SK-N-SH treated with all-trans-retinoic acid at 6 μM for 48 hours (cell line): ENCODE data around the gene ZCCHC9.

Source experiments
- ARNTL ChIP-seq: fragments of 450-650 bp; formaldehyde crosslinking; IDR thresholded peaks from 2 replicates; pipeline ENCODE4 v1.5.0; 2020; ENCODE audit warnings: low read depth, mild to moderate bottlenecking, moderate library complexity, borderline replicate concordance
- GLIS3 ChIP-seq: fragments of 250-450 bp; sonication (Bioruptor Pico); IDR thresholded peaks from 2 replicates; pipeline ENCODE4 v1.5.0; 2020; ENCODE audit warnings: mild to moderate bottlenecking, moderate library complexity
- ISL1 ChIP-seq: fragments of 250-450 bp; sonication (Bioruptor Pico); IDR thresholded peaks from 2 replicates; pipeline ENCODE4 v2.1.2; 2022; ENCODE audit warnings: mild to moderate bottlenecking, moderate library complexity
- TCF4 ChIP-seq: fragments of 250-450 bp; sonication (Bioruptor Pico); IDR thresholded peaks from 2 replicates; pipeline ENCODE4 v1.8.0; 2021; ENCODE audit warnings: mild to moderate bottlenecking, moderate library complexity, borderline replicate concordance
- TOX ChIP-seq: fragments of 250-450 bp; sonication (Bioruptor Pico); IDR thresholded peaks from 2 replicates; pipeline ENCODE4 v1.8.0; 2021; ENCODE audit warnings: mild to moderate bottlenecking, moderate library complexity, borderline replicate concordance
- ZFP3 ChIP-seq: fragments of 250-450 bp; sonication (Bioruptor Pico); IDR thresholded peaks from 2 replicates; pipeline ENCODE4 v1.5.0; 2020; ENCODE audit warnings: mild to moderate bottlenecking, moderate library complexity
- ZFP30 ChIP-seq: fragments of 450-650 bp; formaldehyde crosslinking; IDR thresholded peaks from 2 replicates; pipeline ENCODE4 v1.5.0; 2022; ENCODE audit warnings: mild to moderate bottlenecking, moderate library complexity
- ZNF70 ChIP-seq: fragments of 450-650 bp; formaldehyde crosslinking; IDR thresholded peaks from 2 replicates; pipeline ENCODE4 v1.5.0; 2020; ENCODE audit warnings: mild to moderate bottlenecking, moderate library complexity
- TF ChIP-seq, protein P1 (sequence below): fragments of 250-450 bp; sonication (Bioruptor Pico); IDR thresholded peaks from 2 replicates; pipeline ENCODE4 v1.5.1; 2020; ENCODE audit warnings: low read depth, mild to moderate bottlenecking, moderate library complexity

DNA sequence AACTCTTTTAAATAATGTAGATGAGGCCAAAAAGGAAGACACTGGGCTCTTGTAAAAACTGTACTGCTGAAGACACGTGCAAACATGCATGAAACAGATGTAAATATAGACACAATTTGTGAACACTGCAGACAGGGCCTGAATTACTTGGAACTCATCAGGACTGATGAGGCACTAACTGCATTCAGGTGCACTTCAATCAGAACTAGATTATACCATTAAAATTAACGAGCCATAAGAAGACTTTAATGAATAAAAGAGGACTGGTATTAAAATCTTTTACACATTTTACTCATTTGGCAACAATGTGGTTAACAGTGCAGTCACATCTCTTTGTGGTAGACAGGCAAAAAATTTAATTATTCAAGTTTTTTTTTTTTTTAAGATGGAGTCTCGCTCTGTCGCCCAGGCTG is 13.4 kb upstream of the ZCCHC9 start:
- TF ChIP-seq ARNTL (CRISPR knock-in tag), result no peak
- TF ChIP-seq, protein P1, sequence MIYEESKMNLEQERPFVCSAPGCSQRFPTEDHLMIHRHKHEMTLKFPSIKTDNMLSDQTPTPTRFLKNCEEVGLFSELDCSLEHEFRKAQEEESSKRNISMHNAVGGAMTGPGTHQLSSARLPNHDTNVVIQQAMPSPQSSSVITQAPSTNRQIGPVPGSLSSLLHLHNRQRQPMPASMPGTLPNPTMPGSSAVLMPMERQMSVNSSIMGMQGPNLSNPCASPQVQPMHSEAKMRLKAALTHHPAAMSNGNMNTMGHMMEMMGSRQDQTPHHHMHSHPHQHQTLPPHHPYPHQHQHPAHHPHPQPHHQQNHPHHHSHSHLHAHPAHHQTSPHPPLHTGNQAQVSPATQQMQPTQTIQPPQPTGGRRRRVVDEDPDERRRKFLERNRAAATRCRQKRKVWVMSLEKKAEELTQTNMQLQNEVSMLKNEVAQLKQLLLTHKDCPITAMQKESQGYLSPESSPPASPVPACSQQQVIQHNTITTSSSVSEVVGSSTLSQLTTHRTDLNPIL (CRISPR knock-in tag), result no peak
- TF ChIP-seq ZNF70 (CRISPR knock-in tag), result no peak
- no peak for TF ChIP-seq ZFP30
- TF ChIP-seq TCF4 (CRISPR knock-in tag), result no peak
- no peak for TF ChIP-seq TOX (CRISPR knock-in tag)
- no peak for TF ChIP-seq GLIS3
- no peak for TF ChIP-seq ZFP3 (CRISPR knock-in tag)
- TF ChIP-seq ISL1 (CRISPR knock-in tag), result no peak
